Tibial nerve (tissue), 4 donors: ENCODE data around the gene CUTA. TPM values are rescaled to one million over a fixed set of nuclear protein-coding genes. Genes with fewer than 3 reads are reported as not detected.

Source experiments
- DNase-seq, 2 donors: peaks; one replicate each; pipeline ENCODE4 v3.0.0-alpha.2; 2019; ENCODE audit warnings: low spot score in 2 of 2
- H3K27ac ChIP-seq, 4 donors: fragments of 200-600 bp; sonication (generic) in 3 of 4; one replicate each; pipeline ENCODE4 v1.5.1; 2017 to 2019; ENCODE audit warnings: mild to moderate bottlenecking in 1 of 4
- H3K27me3 ChIP-seq, 2 donors: fragments of 200-600 bp; sonication (generic) in 1 of 2; one replicate each; pipeline versions ENCODE4 v1.5.1 to v1.6.0; 2017 to 2019
- H3K36me3 ChIP-seq, 3 donors: fragments of 200-600 bp; sonication (generic); one replicate each; pipeline ENCODE4 v1.5.1; 2018 to 2019
- H3K4me1 ChIP-seq, 4 donors: fragments of 200-600 bp; sonication (generic) in 3 of 4; one replicate each; pipeline ENCODE4 v1.5.1; 2017 to 2019
- H3K4me3 ChIP-seq, 4 donors: fragments of 200-600 bp; sonication (generic) in 3 of 4; one replicate each; pipeline ENCODE4 v1.5.1; 2017 to 2019; ENCODE audit warnings: mild to moderate bottlenecking in 1 of 4, moderate library complexity in 1 of 4
- H3K9me3 ChIP-seq, 4 donors: fragments of 200-600 bp; sonication (generic) in 3 of 4; one replicate each; pipeline ENCODE4 v1.5.1; 2017 to 2019
- CTCF ChIP-seq, 5 experiments: fragments of 200-600 bp in 3 of 5; fragments of 450-650 bp in 2 of 5; sonication (generic) in 3 of 5; IDR thresholded peaks; one replicate each; pipeline ENCODE4 v1.5.1; 2016 to 2019; ENCODE audit warnings: antibody characterized with exemption in 5 of 5, mild to moderate bottlenecking in 3 of 5, moderate library complexity in 2 of 5
- EP300 ChIP-seq, 2 donors: sonication (generic); formaldehyde crosslinking; IDR thresholded peaks; one replicate each; pipeline ENCODE4 v1.6.1; 2017; ENCODE audit warnings: antibody characterized with exemption in 2 of 2, mild to moderate bottlenecking in 1 of 2
- POLR2A ChIP-seq, 2 donors: fragments of 450-650 bp; IDR thresholded peaks; one replicate each; pipeline ENCODE4 v1.6.1; 2017; ENCODE audit warnings: antibody characterized with exemption in 2 of 2, mild to moderate bottlenecking in 2 of 2, moderate library complexity in 2 of 2
- WGBS, 2 donors: methylation state at CpG; one replicate each; pipeline ENCODE4 v1.1.5; 2018; 5-methylcytosine and 5-hydroxymethylcytosine counted together
- total RNA-seq, 4 donors: library from RNA; depleted of rRNA; stranded (reverse); fragments of >200 nt; gene quantifications; one replicate each; pipeline ENCODE4 v1.1.0, GENCODE V29; 2016

The CUTA gene
- total RNA-seq, 4 donors from 2014 or later: 110 to 161 (median 154) TPM

- 70 to 74% methylated on average over 3 of the region's 3 CpGs for WGBS, 2 donors
- Histone ChIP-seq H3K4me1 (peaks cover 0 to 12% (median 5%) of the 10 kb centered on the region in 4 donors), H3K9me3 (no peaks in the 10 kb centered on the region), H3K27ac (no peak overlapping the region), H3K27me3 (no peaks in the 10 kb centered on the region), H3K4me3 (no peak overlapping the region), H3K36me3 (peaks cover 0 to 29% (median 4%) of the 10 kb centered on the region in 3 donors)
- no peak for TF ChIP-seq POLR2A (IDR thresholded peaks at IDR 0.05)
- TF ChIP-seq CTCF (IDR thresholded peaks at IDR 0.05): no peak
- no peak for DNase-seq
Observed at GRCh38 chr6:33458676-33459075, 40.8 kb upstream of the CUTA start.

GRCh38 chr6:33456156-33456555 lies 38.2 kb upstream of the CUTA start:
- Histone ChIP-seq H3K27ac (no peak overlapping the region), H3K36me3 (peaks cover 0 to 38% (median 4%) of the 10 kb centered on the region in 3 donors), H3K27me3 (no peaks in the 10 kb centered on the region), H3K4me1 (peaks cover 0 to 29% (median 14%) of the 10 kb centered on the region in 4 donors), H3K4me3 (no peak overlapping the region), H3K9me3 (no peaks in the 10 kb centered on the region)
- WGBS, 2 donors: 89 to 95% methylated on average over 12 of the region's 12 CpGs
- TF ChIP-seq POLR2A (IDR thresholded peaks at IDR 0.05) (no peak), CTCF (IDR thresholded peaks at IDR 0.05) (no peak), EP300 (IDR thresholded peaks at IDR 0.05) (no peak)
- no peak for DNase-seq

- no peak for TF ChIP-seq POLR2A (IDR thresholded peaks at IDR 0.05)
- TF ChIP-seq CTCF (IDR thresholded peaks at IDR 0.05): no peak
- no peak for TF ChIP-seq EP300 (IDR thresholded peaks at IDR 0.05)
- 45 to 46% methylated on average over 16 of the region's 16 CpGs for WGBS, 2 donors
- peaks cover 0 to 38% (median 4%) of the 10 kb centered on the region in 3 donors for H3K36me3 ChIP-seq
- no peaks in the 10 kb centered on the region for H3K27me3 ChIP-seq
- peak overlapping the region; percentile 69 to 86 (median 77) for H3K4me3 ChIP-seq
- peak overlapping the region in 3 of 4 donors; percentile 79 to 88 (median 84) for H3K27ac ChIP-seq
- DNase-seq: no peak
- peaks cover 0 to 31% (median 14%) of the 10 kb centered on the region in 4 donors for H3K4me1 ChIP-seq
- H3K9me3 ChIP-seq: no peaks in the 10 kb centered on the region
Observed at GRCh38 chr6:33455051-33455450, 37.1 kb upstream of the CUTA start.

- Histone ChIP-seq H3K27me3 (no peaks in the 10 kb centered on the region), H3K27ac (peak within 1 kb of the TSS; percentile 53 to 88 (median 82)), H3K4me3 (peak within 1 kb of the TSS; percentile 69 to 86 (median 77)), H3K36me3 (peaks cover 0 to 38% (median 4%) of the 10 kb centered on the region in 3 donors), H3K9me3 (no peaks in the 10 kb centered on the region), H3K4me1 (peaks cover 0 to 31% (median 14%) of the 10 kb centered on the region in 4 donors)
- DNase-seq: peak; percentile 95 to 96
- TF ChIP-seq POLR2A (IDR thresholded peaks at IDR 0.05) (peak; percentile 85 to 92), CTCF (IDR thresholded peaks at IDR 0.05) (peak in 1 of 5 experiments; percentile 22), EP300 (IDR thresholded peaks at IDR 0.05) (peak; percentile 88 to 96)
- WGBS, 2 donors: 0% methylated on average over 42 to 49 of the region's 65 CpGs
Observed at GRCh38 chr6:33454009-33454946, 36.4 kb upstream of the CUTA start, which contains the start of gene ZBTB9. Gene ZBTB9 (plus strand): TSS chr6:33454576. CDS start chr6:33455101, 525 bp downstream.
